Lung (tissue), 12 donors: ENCODE measurements around the gene ATP8B4. TPM values are rescaled to one million over a fixed set of nuclear protein-coding genes. Genes with fewer than 3 reads are reported as not detected.

Source experiments
- ATAC-seq: fragments of 200-7000 bp; cut with Tn5 transposase; one replicate; pipeline ENCODE4 v1.9.1; 2020; ENCODE audit warnings: moderate number of reproducible peaks; ENCODE audit not compliant: insufficient read depth, low FRiP score
- DNase-seq, 3 donors: peaks; one replicate each; pipeline ENCODE4 v3.0.0-alpha.2; 2013 to 2017
- H3K27ac ChIP-seq, 2 donors: one replicate each; pipeline ENCODE4 v1.5.1; 2013; ENCODE audit warnings: mild to moderate bottlenecking in 2 of 2, moderate library complexity in 2 of 2, control low read depth in 1 of 2, inconsistent platforms in 1 of 2, low read depth in 1 of 2, low read length in 1 of 2
- H3K27me3 ChIP-seq, 3 donors: one replicate each; pipeline ENCODE4 v1.5.1; 2013; ENCODE audit warnings: low read length in 2 of 3; ENCODE audit not compliant: control insufficient read depth in 3 of 3, insufficient read depth in 3 of 3
- H3K36me3 ChIP-seq, 4 donors: one replicate each; pipeline ENCODE4 v1.5.1; 2013; ENCODE audit warnings: low read length in 4 of 4, mild to moderate bottlenecking in 1 of 4, moderate library complexity in 1 of 4; ENCODE audit not compliant: control insufficient read depth in 4 of 4, insufficient read depth in 4 of 4
- H3K4me1 ChIP-seq, 5 donors: one replicate each; pipeline ENCODE4 v1.5.1; 2013; ENCODE audit warnings: low read length in 5 of 5, mild to moderate bottlenecking in 2 of 5, moderate library complexity in 1 of 5; ENCODE audit not compliant: control insufficient read depth in 5 of 5, insufficient read depth in 5 of 5
- H3K4me3 ChIP-seq: one replicate; pipeline ENCODE4 v1.5.1; 2013; ENCODE audit warnings: mild to moderate bottlenecking, control low read depth, moderate library complexity
- H3K9ac ChIP-seq, 2 donors: one replicate each; pipeline ENCODE4 v1.5.1; 2013; ENCODE audit warnings: low read length in 2 of 2, control low read depth in 1 of 2; ENCODE audit not compliant: insufficient read depth in 1 of 2
- H3K9me3 ChIP-seq, 4 donors: one replicate each; pipeline ENCODE4 v1.5.1; 2013; ENCODE audit warnings: low read length in 3 of 4, mild to moderate bottlenecking in 1 of 4, moderate library complexity in 1 of 4; ENCODE audit not compliant: control insufficient read depth in 4 of 4, insufficient read depth in 3 of 4
- CTCF ChIP-seq: IDR thresholded peaks from 2 replicates; pipeline ENCODE4 v1.5.1; 2012; ENCODE audit warnings: mild to moderate bottlenecking; ENCODE audit errors: control extremely low read depth, extremely low read depth
- WGBS, 2 donors: extraction: QIAGEN DNeasy Blood & Tissue Kit; methylation state at CpG; one replicate each; pipeline ENCODE4 v1.1.7; 2013; 5-methylcytosine and 5-hydroxymethylcytosine counted together
- polyA plus RNA-seq, 2 donors: library from polyadenylated mRNA; stranded (reverse); fragments of 200-250 nt; gene quantifications; one replicate each; pipeline ENCODE4 v1.2.1, GENCODE V29; 2013
- total RNA-seq, 2 donors: library from RNA; depleted of rRNA in 1 of 2; stranded (reverse); fragments of >200 nt in 1 of 2; gene quantifications; one replicate each; pipeline ENCODE4 v1.2.1, GENCODE V29; 2014 to 2021
- donor health status: control.
- donor health status: control.
- donor health status: Bipolar disorder and iron deficiency.
- donor health status: healthy.
- donor health status: DM: yes; HTN: yes; CAD: no.

Gene ATP8B4
- total and polyA plus RNA-seq, 4 donors: 1.6 to 23.1 (median 3.3) TPM

DNA sequence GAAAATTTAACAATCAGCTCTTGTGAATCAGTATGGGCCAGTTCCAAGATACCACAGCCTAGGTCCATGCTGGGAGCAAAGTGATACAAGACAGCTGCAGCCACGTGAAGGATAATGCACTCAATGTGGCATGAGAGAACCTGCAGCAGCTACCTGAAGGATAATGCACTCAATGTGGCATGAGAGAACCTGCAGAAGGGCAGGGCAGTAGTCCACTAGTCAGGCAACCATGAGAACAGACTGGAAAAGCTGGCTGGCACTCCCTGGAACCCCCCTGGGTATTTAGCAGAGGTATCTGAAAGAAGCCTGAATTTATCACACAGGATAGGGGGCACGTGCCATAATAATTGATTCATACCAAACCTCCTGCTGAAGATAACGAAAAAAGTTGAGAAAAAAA is 237.6 kb downstream of the ATP8B4 start:
- H3K9ac ChIP-seq: no peak overlapping the region
- H3K9me3 ChIP-seq: no peaks in the 10 kb centered on the region
- DNase-seq (no peak), ATAC-seq (no peak)
- no peaks in the 10 kb centered on the region for H3K27me3 ChIP-seq
- no peaks in the 10 kb centered on the region for H3K36me3 ChIP-seq
- no peak for TF ChIP-seq CTCF
- H3K27ac ChIP-seq: no peak overlapping the region
- 87 to 92% methylated on average over 3 of the region's 3 CpGs for WGBS, 2 donors
- no peak overlapping the region for H3K4me3 ChIP-seq
- peaks cover 0 to 27% (median 4%) of the 10 kb centered on the region in 5 donors for H3K4me1 ChIP-seq

- Histone ChIP-seq H3K27ac (peak overlapping the region in 1 of 2 donors; percentile 33), H3K4me1 (peaks cover 0 to 35% (median 6%) of the 10 kb centered on the region in 5 donors), H3K9ac (peak overlapping the region in 1 of 2 donors; percentile 47), H3K9me3 (no peaks in the 10 kb centered on the region), H3K4me3 (no peak overlapping the region), H3K36me3 (no peaks in the 10 kb centered on the region), H3K27me3 (no peaks in the 10 kb centered on the region)
- ATAC-seq: peak; percentile 27
- WGBS, 2 donors: 73 to 86% methylated on average over 5 of the region's 5 CpGs
- no peak for TF ChIP-seq CTCF
- peak; percentile 42 to 92 (median 81) for DNase-seq
These were observed 241.0 kb downstream of the ATP8B4 start for GRCh38 chr15:49877873-49878521.

DNA sequence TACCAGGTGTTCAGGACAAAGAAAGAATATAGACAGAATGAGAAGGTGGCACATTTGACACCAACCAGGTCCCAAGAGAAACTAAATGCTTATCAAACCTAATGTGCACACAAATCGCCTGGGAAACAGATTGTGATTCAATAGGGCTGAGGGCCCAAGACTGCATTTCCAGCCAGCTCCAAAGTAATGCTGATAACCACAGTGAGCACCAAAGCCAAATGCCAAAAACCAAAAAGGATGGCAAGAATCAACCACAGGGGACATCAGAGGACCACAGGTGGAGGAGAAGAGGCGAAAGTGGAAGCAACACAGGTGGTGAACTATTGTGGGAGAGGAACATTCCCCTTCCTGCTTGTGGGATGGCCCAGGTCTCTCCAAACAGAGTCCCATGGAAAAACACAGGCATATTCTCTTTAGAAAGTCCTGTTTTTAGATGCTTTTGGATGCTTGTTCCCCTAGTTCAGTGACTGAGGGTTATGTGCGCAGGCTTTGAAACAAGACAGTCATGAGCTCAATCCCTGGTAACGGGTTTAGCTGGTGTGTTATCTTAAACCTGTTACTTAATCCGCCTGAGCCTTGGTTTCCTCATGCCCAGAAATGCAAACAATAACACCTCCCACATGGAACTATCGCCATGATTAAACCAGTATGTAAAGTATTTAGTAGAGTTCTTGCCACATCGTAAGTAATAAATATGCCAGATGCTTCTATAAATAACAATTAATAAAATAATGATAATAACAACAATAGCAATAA is 241.7 kb downstream of the ATP8B4 start:
- DNase-seq (peak in 1 of 3 donors; percentile 39), ATAC-seq (no peak)
- H3K4me1 ChIP-seq: peaks cover 0 to 35% (median 6%) of the 10 kb centered on the region in 5 donors
- H3K36me3 ChIP-seq: no peaks in the 10 kb centered on the region
- peak overlapping the region in 1 of 2 donors; percentile 47 for H3K9ac ChIP-seq
- TF ChIP-seq CTCF: no peak
- no peaks in the 10 kb centered on the region for H3K9me3 ChIP-seq
- WGBS, 2 donors: 85 to 92% methylated on average over 7 of the region's 7 CpGs
- no peak overlapping the region for H3K4me3 ChIP-seq
- H3K27ac ChIP-seq: peak overlapping the region; percentile 33 to 59
- no peaks in the 10 kb centered on the region for H3K27me3 ChIP-seq
